B cell (primary cell): ENCODE results near the gene SNRPD2. TPM values are rescaled to one million over a fixed set of nuclear protein-coding genes. Genes with fewer than 3 reads are reported as not detected.

Experiments
- ATAC-seq: fragments of 200-7000 bp; cut with Tn5 transposase; one replicate; pipeline ENCODE4 v1.10.0; 2021; ENCODE audit warnings: low read depth, mild to moderate bottlenecking, moderate number of reproducible peaks, moderate library complexity
- CTCF ChIA-PET: fragments of 350-600 bp; sonication (Branson Sonifier 250); formaldehyde crosslinking; loops from one replicate; lab custom pipeline; 2021; ENCODE audit warnings: antibody characterized with exemption, inconsistent platforms; lab: Charles Lee
- POLR2A ChIA-PET: fragments of 350-600 bp; sonication (Branson Sonifier 250); formaldehyde crosslinking; loops from one replicate; lab custom pipeline; 2021; ENCODE audit warnings: antibody characterized with exemption; lab: Charles Lee
- DNase-seq: peaks from one replicate; pipeline ENCODE4 v3.0.0; 2013
- H2AFZ ChIP-seq: 2 replicates; pipeline ENCODE4 v1.6.1; 2012; ENCODE audit warnings: mild to moderate bottlenecking, low read depth, low read length; ENCODE audit not compliant: insufficient read depth, poor library complexity, severe bottlenecking
- H3K27ac ChIP-seq, 2 donors: 1 replicate in 1 of 2; 2 replicates in 1 of 2; pipeline ENCODE4 v1.5.1; 2012 to 2013; ENCODE audit warnings: low read length in 2 of 2, mild to moderate bottlenecking in 2 of 2, moderate library complexity in 1 of 2
- H3K27me3 ChIP-seq, 4 experiments: fragments of 200-600 bp in 1 of 4; sonication (generic) in 1 of 4; replicated peaks in 1 of 4; 1 replicate in 2 of 4; 2 replicates in 2 of 4; pipeline versions ENCODE4 v1.6.1 to v1.7.0; 2013 to 2016; ENCODE audit warnings: low read length in 3 of 4, mild to moderate bottlenecking in 2 of 4, mixed read lengths in 1 of 4, moderate library complexity in 1 of 4; ENCODE audit not compliant: insufficient read depth in 4 of 4, control insufficient read depth in 3 of 4; ENCODE audit errors: control extremely low read depth in 1 of 4
- H3K36me3 ChIP-seq, 2 experiments: replicated peaks in 1 of 2; 1 replicate in 1 of 2; 2 replicates in 1 of 2; pipeline versions ENCODE4 v1.6.1 to v1.7.1; 2013; ENCODE audit warnings: low read length in 1 of 2; ENCODE audit not compliant: insufficient read depth in 2 of 2, control insufficient read depth in 1 of 2; ENCODE audit errors: control extremely low read depth in 1 of 2, extremely low read depth in 1 of 2
- H3K4me1 ChIP-seq, 2 donors: fragments of 200-600 bp in 1 of 2; sonication (generic) in 1 of 2; 1 replicate in 1 of 2; 2 replicates in 1 of 2; pipeline versions ENCODE4 v1.5.1 to v1.6.1; 2013 to 2017; ENCODE audit warnings: low read length in 2 of 2; ENCODE audit not compliant: control insufficient read depth in 2 of 2, insufficient read depth in 2 of 2
- H3K4me2 ChIP-seq: replicated peaks from 2 replicates; pipeline ENCODE3; 2012; ENCODE audit warnings: mild to moderate bottlenecking, low read depth, low read length; ENCODE audit not compliant: poor library complexity, severe bottlenecking
- H3K4me3 ChIP-seq, 5 experiments: fragments of 200-600 bp in 1 of 5; sonication (generic) in 1 of 5; 1 replicate in 3 of 5; 2 replicates in 2 of 5; pipeline versions ENCODE4 v1.5.1 to v1.7.0; 2011 to 2016; ENCODE audit warnings: low read length in 4 of 5, mild to moderate bottlenecking in 4 of 5, low read depth in 2 of 5, control low read depth in 1 of 5, moderate library complexity in 1 of 5; ENCODE audit not compliant: insufficient read depth in 1 of 5; ENCODE audit errors: control extremely low read depth in 1 of 5, extremely low read depth in 1 of 5
- H3K79me2 ChIP-seq: fragments of 200-600 bp; sonication (generic); one replicate; pipeline ENCODE4 v1.6.0; 2016; ENCODE audit warnings: low read length; ENCODE audit not compliant: control insufficient read depth, insufficient read depth
- H3K9ac ChIP-seq: fragments of 200-600 bp; sonication (generic); 2 replicates; pipeline ENCODE4 v1.6.1; 2017; ENCODE audit warnings: mild to moderate bottlenecking, low read length, moderate library complexity
- H3K9me3 ChIP-seq, 3 donors: one replicate each; pipeline versions ENCODE4 v1.6.1 to v1.7.1; 2013; ENCODE audit warnings: low read length in 2 of 3; ENCODE audit not compliant: control insufficient read depth in 2 of 3, insufficient read depth in 1 of 3; ENCODE audit errors: control extremely low read depth in 1 of 3
- H4K20me1 ChIP-seq: 2 replicates; pipeline ENCODE4 v1.6.0; 2012; ENCODE audit warnings: mild to moderate bottlenecking, low read length; ENCODE audit not compliant: insufficient read depth, control insufficient read depth, poor library complexity, severe bottlenecking
- H3K27ac Mint-ChIP-seq: one replicate; pipeline ENCODE4 v1.8.0; 2021; ENCODE audit warnings: mixed read lengths
- H3K27me3 Mint-ChIP-seq: one replicate; pipeline ENCODE4 v1.8.0; 2021; ENCODE audit warnings: mixed read lengths
- H3K4me1 Mint-ChIP-seq: one replicate; pipeline ENCODE4 v1.8.0; 2021; ENCODE audit warnings: mixed read lengths
- H3K4me3 Mint-ChIP-seq: one replicate; pipeline ENCODE4 v1.8.0; 2021; ENCODE audit warnings: mixed read lengths
- H3K9me3 Mint-ChIP-seq: one replicate; pipeline ENCODE4 v1.8.0; 2022; ENCODE audit warnings: mixed read lengths; ENCODE audit not compliant: insufficient read depth
- CTCF ChIP-seq: fragments of 200-600 bp; IDR thresholded peaks from one replicate; pipeline ENCODE4 v1.8.0; 2022; ENCODE audit warnings: antibody characterized with exemption, mild to moderate bottlenecking
- EZH2 ChIP-seq: IDR thresholded peaks from 2 replicates; pipeline ENCODE4 v1.6.1; 2012; ENCODE audit warnings: borderline replicate concordance, low read depth, mild to moderate bottlenecking, moderate library complexity, low read length; ENCODE audit not compliant: insufficient read depth, poor library complexity, severe bottlenecking
- WGBS: methylation state at CpG from one replicate; pipeline ENCODE4 v1.1.5; 2013; ENCODE audit warnings: missing lambda C conversion rate; ENCODE audit not compliant: insufficient coverage; 5-methylcytosine and 5-hydroxymethylcytosine counted together
- intact Hi-C: fragments of 100-400 bp; cut with micrococcal nuclease; formaldehyde crosslinking; loops from one replicate; pipeline ENCODE4 v1.10.0; 2022
- polyA plus RNA-seq: library from polyadenylated mRNA; depleted of rRNA; stranded (reverse); fragments of >200 nt; gene quantifications from 2 replicates; pipeline ENCODE4 v1.2.3, GENCODE V29; 2012
- total RNA-seq, 2 donors: library from RNA; stranded (reverse); fragments of 120-200 nt in 1 of 2; gene quantifications; 1 replicate in 1 of 2; 2 replicates in 1 of 2; pipeline versions ENCODE4 v1.2.3 to v1.2.4, GENCODE V29; 2013 to 2022

The SNRPD2 gene
- total and polyA plus RNA-seq, 2 donors (not counting 1 experiment from before 2014, with no cell fraction given), result 241 to 368 TPM

- H3K9me3 Mint-ChIP-seq, result peaks cover 3% of the 10 kb centered on the region
- H3K4me1 Mint-ChIP-seq, result peaks cover 43% of the 10 kb centered on the region
- H3K4me3 Mint-ChIP-seq, result peak overlapping the region; percentile 84
- no peak for DNase-seq
- H3K27ac Mint-ChIP-seq, result peak overlapping the region; percentile 61
- TF ChIP-seq CTCF, result no peak
- TF ChIP-seq EZH2, result no peak
- Histone ChIP-seq H3K9me3 (peaks cover 0 to 3% (median 0%) of the 10 kb centered on the region in 3 donors), H3K79me2 (no peaks in the 10 kb centered on the region), H2AFZ (peak overlapping the region; percentile 66), H3K27me3 (peaks cover 0 to 13% (median 5%) of the 10 kb centered on the region in 4 experiments), H3K27ac (no peak overlapping the region), H3K4me3 (peak overlapping the region in 4 of 5 experiments; percentile 41 to 48 (median 48)), H3K4me2 (peak overlapping the region; percentile 73), H3K36me3 (no peaks in the 10 kb centered on the region), H3K9ac (peak overlapping the region; percentile 49), H4K20me1 (no peaks in the 10 kb centered on the region), H3K4me1 (peaks cover 33 to 50% of the 10 kb centered on the region in 2 donors)
- 15% methylated on average over 32 of the region's 35 CpGs for WGBS
- no peak for ATAC-seq
- ChIA-PET CTCF (interaction anchor here (0.6 to 4.6 kb wide), 5 partner anchors 34 to 198 kb away, joined by 3 to 58 read pairs (median 4); partner anchors contain the start of gene QPCTL), POLR2A (interaction anchor here (0.7 to 1.2 kb wide), 5 partner anchors 24 to 138 kb away, joined by 3 read pairs; partner anchors contain the start of genes QPCTL, SNRPD2 and VASP)
- intact Hi-C loops, result no loop called here
- H3K27me3 Mint-ChIP-seq, result peaks cover 6% of the 10 kb centered on the region
Measured at GRCh38 chr19:45645068-45645630, 46.6 kb downstream of the SNRPD2 start.
